GM21723 (cell line): ENCODE measurements around the gene C6orf47.
A peak's percentile ranks its signal among the peaks of the same experiment; 100 is the strongest.
"Not testable (repeated sequence)": the region's sequence is repeated elsewhere in the genome, so short reads cannot be mapped to it uniquely, and the experiment has no call there.

ENCODE experiments used
- ATAC-seq: cut with Tn5 transposase; IDR thresholded peaks from one replicate; pipeline ENCODE4 v1.9.1; 2021; ENCODE audit warnings: mild to moderate bottlenecking, moderate library complexity; ENCODE audit not compliant: unreplicated experiment

Gene C6orf47

GRCh38 chr6:31660381-31661261 lies at the start of gene C6orf47:
C6orf47 (minus strand) TSS chr6:31660778; CDS start chr6:31659947, 831 bp downstream.
- ATAC-seq = peak; percentile 50

GRCh38 chr6:31709157-31709556 lies 48.6 kb upstream of the C6orf47 start:
- ATAC-seq = not testable (repeated sequence)

GRCh38 chr6:31708224-31708623 lies 47.6 kb upstream of the C6orf47 start:
- ATAC-seq = no peak

- ATAC-seq = no peak
Measured at GRCh38 chr6:31707701-31708100, 47.1 kb upstream of the C6orf47 start.

- no peak for ATAC-seq
Measured at GRCh38 chr6:31706599-31706998, 46.0 kb upstream of the C6orf47 start, which contains the start of gene LY6G6F. LY6G6F (plus strand) TSS chr6:31706866; CDS start chr6:31706907, 41 bp downstream.

- ATAC-seq = no peak
Measured at GRCh38 chr6:31705931-31706330, 45.4 kb upstream of the C6orf47 start.

- ATAC-seq = peak; percentile 87
Measured at GRCh38 chr6:31702819-31703716, 42.5 kb upstream of the C6orf47 start, which contains the start of gene ABHD16A. ABHD16A (minus strand) TSS chr6:31703324; CDS start chr6:31703281, 43 bp downstream.

- no peak for ATAC-seq
Measured at GRCh38 chr6:31702405-31702818, 41.8 kb upstream of the C6orf47 start.

GRCh38 chr6:31701666-31702404 lies 41.3 kb upstream of the C6orf47 start:
- ATAC-seq = no peak

GRCh38 chr6:31700740-31701401 lies 40.3 kb upstream of the C6orf47 start:
- ATAC-seq = no peak

GRCh38 chr6:31697555-31697954 lies 37.0 kb upstream of the C6orf47 start:
- ATAC-seq = no peak

GRCh38 chr6:31693535-31693934 lies 33.0 kb upstream of the C6orf47 start:
- ATAC-seq = no peak

GRCh38 chr6:31692886-31693285 lies 32.3 kb upstream of the C6orf47 start:
- ATAC-seq = no peak

GRCh38 chr6:31692353-31692752 lies 31.8 kb upstream of the C6orf47 start:
- no peak for ATAC-seq

- no peak for ATAC-seq
Measured at GRCh38 chr6:31691564-31692108, 31.1 kb upstream of the C6orf47 start.

GRCh38 chr6:31691078-31691463 lies 30.5 kb upstream of the C6orf47 start:
- ATAC-seq = no peak

- ATAC-seq = no peak
Measured at GRCh38 chr6:31690231-31691077, 29.9 kb upstream of the C6orf47 start.

- no peak for ATAC-seq
Measured at GRCh38 chr6:31689249-31690110, 28.9 kb upstream of the C6orf47 start.
